Skeletal muscle cell (primary cell): ENCODE data around the gene RPF1.
A peak's percentile ranks its signal among the peaks of the same experiment; 100 is the strongest.
"Not testable (repeated sequence)": the region's sequence is repeated elsewhere in the genome, so short reads cannot be mapped to it uniquely, and the experiment has no call there.

Experiments
- DNase-seq: peaks from one replicate; pipeline ENCODE4 v3.0.0-alpha.2; 2010; ENCODE audit warnings: low read depth
- H3K4me3 ChIP-seq: 2 replicates; pipeline ENCODE4 v1.5.1; 2011; ENCODE audit warnings: low read depth, mild to moderate bottlenecking, control low read depth, low read length, moderate library complexity

Gene RPF1

GRCh38 chr1:84478876-84479868 lies at the start of gene RPF1:
Gene RPF1, plus strand, starts transcription at chr1:84479266. Its CDS starts 16 bp downstream, at chr1:84479282.
- peak within 1 kb of the TSS; percentile 57 for H3K4me3 ChIP-seq
- DNase-seq: peak; percentile 47

GRCh38 chr1:84430546-84430945 lies 48.5 kb upstream of the RPF1 start:
- no peak for DNase-seq
- no peak overlapping the region for H3K4me3 ChIP-seq

- DNase-seq: peak; percentile 25
- peak overlapping the region; percentile 19 for H3K4me3 ChIP-seq
Measured at GRCh38 chr1:84433258-84434080, 45.6 kb upstream of the RPF1 start.

GRCh38 chr1:84434081-84434769 lies 44.8 kb upstream of the RPF1 start:
- no peak for DNase-seq

GRCh38 chr1:84434801-84435549 lies 44.1 kb upstream of the RPF1 start:
- no peak overlapping the region for H3K4me3 ChIP-seq
- DNase-seq: no peak

More at GRCh38 chr1:84434081-84434769, 44.8 kb upstream of the RPF1 start:
- H3K4me3 ChIP-seq: no peak overlapping the region

GRCh38 chr1:84436876-84437655 lies 42.0 kb upstream of the RPF1 start:
- no peak overlapping the region for H3K4me3 ChIP-seq
- no peak for DNase-seq

- DNase-seq: peak; percentile 78
- no peak overlapping the region for H3K4me3 ChIP-seq
Measured at GRCh38 chr1:84442256-84442655, 36.8 kb upstream of the RPF1 start.

- H3K4me3 ChIP-seq, DNase-seq: not testable (repeated sequence)
Measured at GRCh38 chr1:84442747-84443646, 36.1 kb upstream of the RPF1 start.

GRCh38 chr1:84448704-84449103 lies 30.4 kb upstream of the RPF1 start:
- not testable (repeated sequence) for DNase-seq, H3K4me3 ChIP-seq

GRCh38 chr1:84450910-84451309 lies 28.2 kb upstream of the RPF1 start:
- DNase-seq: no peak
- no peak overlapping the region for H3K4me3 ChIP-seq

GRCh38 chr1:84452436-84452835 lies 26.6 kb upstream of the RPF1 start:
- no peak overlapping the region for H3K4me3 ChIP-seq
- no peak for DNase-seq

GRCh38 chr1:84462118-84462517 lies 16.9 kb upstream of the RPF1 start:
- no peak overlapping the region for H3K4me3 ChIP-seq
- DNase-seq: no peak

GRCh38 chr1:84467298-84467697 lies 11.8 kb upstream of the RPF1 start:
- no peak for DNase-seq
- no peak overlapping the region for H3K4me3 ChIP-seq

- no peak for DNase-seq
- no peak overlapping the region for H3K4me3 ChIP-seq
Measured at GRCh38 chr1:84476225-84476624, 2.8 kb upstream of the RPF1 start.

- DNase-seq: no peak
- H3K4me3 ChIP-seq: peak overlapping the region; percentile 57
Measured at GRCh38 chr1:84479998-84480397, 932 bp downstream of the RPF1 start.

GRCh38 chr1:84480650-84481049 lies 1.6 kb downstream of the RPF1 start:
- H3K4me3 ChIP-seq: peak overlapping the region; percentile 57
- DNase-seq: no peak

- DNase-seq: no peak
- H3K4me3 ChIP-seq: no peak overlapping the region
Measured at GRCh38 chr1:84481317-84481716, 2.3 kb downstream of the RPF1 start.
